MM.1S (cell line): ENCODE data around the gene NGRN.

ENCODE experiments used
- DNase-seq: peaks from one replicate; pipeline ENCODE4 v3.0.0-alpha.2; 2015
- H2AFZ ChIP-seq: fragments of 300-600 bp; sonication (generic); 2 replicates; pipeline ENCODE4 v1.6.0; 2016; ENCODE audit warnings: antibody characterized with exemption, low read length
- H3F3A ChIP-seq: fragments of 300-600 bp; sonication (generic); 2 replicates; pipeline ENCODE4 v1.6.1; 2016; ENCODE audit warnings: mild to moderate bottlenecking, antibody characterized with exemption, low read length, moderate library complexity, mixed read lengths; ENCODE audit not compliant: insufficient read depth
- H3K27ac ChIP-seq: fragments of 300-600 bp; sonication (generic); 2 replicates; pipeline ENCODE4 v1.5.1; 2016; ENCODE audit warnings: mild to moderate bottlenecking, low read length
- H3K27me3 ChIP-seq: fragments of 300-600 bp; sonication (generic); replicated peaks from 2 replicates; pipeline ENCODE4 v1.6.0; 2016; ENCODE audit warnings: low read length; ENCODE audit not compliant: insufficient read depth
- H3K36me3 ChIP-seq: fragments of 300-600 bp; sonication (generic); replicated peaks from 2 replicates; pipeline ENCODE4 v1.6.1; 2016; ENCODE audit warnings: mild to moderate bottlenecking, low read length, mixed read lengths; ENCODE audit not compliant: insufficient read depth
- H3K4me1 ChIP-seq: fragments of 300-600 bp; sonication (generic); 2 replicates; pipeline ENCODE4 v1.6.1; 2016; ENCODE audit warnings: low read length, mixed read lengths
- H3K4me2 ChIP-seq: fragments of 300-600 bp; sonication (generic); 2 replicates; pipeline ENCODE4 v1.6.0; 2016; ENCODE audit warnings: low read depth, low read length
- H3K4me3 ChIP-seq: fragments of 300-600 bp; sonication (generic); 2 replicates; pipeline ENCODE4 v1.5.1; 2016; ENCODE audit warnings: low read length, mixed read lengths
- H3K79me2 ChIP-seq: fragments of 300-600 bp; sonication (generic); 2 replicates; pipeline ENCODE4 v1.6.1; 2016; ENCODE audit warnings: mixed run types, low read length, mixed read lengths
- H3K9ac ChIP-seq: fragments of 300-600 bp; sonication (generic); 2 replicates; pipeline ENCODE4 v1.6.1; 2016; ENCODE audit warnings: low read length, mixed read lengths
- H3K9me2 ChIP-seq: fragments of 300-600 bp; sonication (generic); replicated peaks from 2 replicates; pipeline ENCODE4 v1.6.1; 2016; ENCODE audit warnings: mild to moderate bottlenecking, low read length, mixed read lengths; ENCODE audit not compliant: insufficient read depth
- H3K9me3 ChIP-seq: fragments of 300-600 bp; sonication (generic); replicated peaks from 2 replicates; pipeline ENCODE4 v1.6.1; 2016; ENCODE audit warnings: mild to moderate bottlenecking, low read length, mixed read lengths; ENCODE audit not compliant: insufficient read depth
- H4K20me1 ChIP-seq: fragments of 300-600 bp; sonication (generic); 2 replicates; pipeline ENCODE4 v1.6.1; 2016; ENCODE audit warnings: mild to moderate bottlenecking, low read length, moderate library complexity, mixed read lengths; ENCODE audit not compliant: insufficient read depth
- EZH2 ChIP-seq: fragments of 300-600 bp; sonication (generic); optimal IDR thresholded peaks from 2 replicates; pipeline ENCODE3; 2017; ENCODE audit warnings: low read depth, mild to moderate bottlenecking, antibody characterized with exemption, low read length, mixed read lengths
- EZH2phosphoT487 ChIP-seq: fragments of 300-600 bp; sonication (generic); IDR thresholded peaks from 2 replicates; pipeline ENCODE4 v1.6.1; 2018; ENCODE audit warnings: antibody characterized with exemption, low read length
- TF ChIP-seq, protein P1 (sequence below): fragments of 300-600 bp; sonication (generic); IDR thresholded peaks from 2 replicates; pipeline ENCODE4 v1.5.1; 2016; ENCODE audit warnings: antibody characterized with exemption, low read length, mixed read lengths

The NGRN gene

DNA sequence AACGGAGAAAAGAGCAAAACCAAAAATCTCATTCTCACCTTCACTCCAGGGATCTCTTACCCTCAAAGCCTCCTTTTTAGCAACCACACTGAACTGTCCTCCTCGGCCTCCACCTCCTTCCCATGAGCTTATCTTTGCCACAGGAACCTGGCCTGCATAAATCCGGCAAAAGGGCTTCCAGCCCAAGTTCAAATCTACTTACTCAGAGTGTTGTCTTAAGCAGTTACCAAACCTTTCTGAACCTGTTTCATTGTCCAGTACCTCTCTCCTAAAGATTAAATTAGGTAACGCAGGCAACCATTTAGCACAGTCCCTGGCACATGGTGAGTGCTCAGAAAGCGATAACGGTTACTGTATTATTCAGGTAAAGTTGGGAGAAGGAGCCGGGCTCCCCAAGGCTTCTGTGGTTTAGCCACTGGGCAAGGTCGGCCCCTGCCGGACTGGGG is 32.5 kb upstream of the NGRN start:
- peak overlapping the region; percentile 78; the same call in 1 of the 2 replicates for H3K27ac ChIP-seq

DNA sequence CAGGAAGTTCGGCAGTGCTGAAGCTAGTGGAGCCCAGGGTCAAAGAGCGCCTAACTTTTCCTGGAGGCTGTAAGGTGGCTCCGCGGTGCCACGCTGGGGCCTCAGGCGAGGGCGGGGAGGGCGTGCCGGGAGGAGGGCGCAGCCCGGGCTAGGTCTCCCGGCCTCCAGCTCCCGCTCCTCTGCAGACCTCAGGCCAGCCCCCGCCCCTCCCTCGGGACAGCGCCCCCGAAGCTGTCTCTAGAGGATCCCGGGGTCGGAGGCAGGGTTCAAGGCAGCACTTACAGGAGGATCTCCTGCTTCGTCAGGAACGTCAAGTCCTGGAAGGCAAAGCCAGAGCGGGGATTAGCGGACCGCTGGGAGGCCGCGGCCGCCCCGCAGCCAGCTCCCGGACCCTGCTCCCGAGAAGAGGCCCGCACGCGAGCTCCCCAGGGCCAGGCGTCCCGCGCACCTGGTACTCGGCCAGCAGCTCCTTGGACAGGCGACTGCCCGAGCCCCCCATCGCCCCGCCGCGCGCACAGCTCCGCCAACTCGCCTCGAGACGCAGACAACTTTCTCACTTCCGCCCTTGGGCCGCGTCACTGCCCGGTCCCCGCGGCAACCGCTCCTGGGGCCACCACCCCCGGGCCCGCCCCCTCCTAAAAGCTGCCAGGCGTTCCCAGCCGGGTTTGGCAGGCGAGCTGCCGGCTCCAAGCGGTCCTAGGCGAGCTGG is 31.9 kb upstream of the NGRN start, which contains the start of gene CIB1:
Gene CIB1, minus strand, starts transcription at position 555 of the 709 bp plus-strand sequence. Its CDS starts 56 bp downstream, at position 499.
- Histone ChIP-seq H3K27me3 (no peaks in the 10 kb centered on the region), H3K79me2 (peaks cover 11% of the 10 kb centered on the region), H3K4me3 (peak within 1 kb of the TSS; percentile 93), H3K36me3 (peaks cover 7% of the 10 kb centered on the region; the same call in 1 of the 2 replicates), H3K4me1 (peaks cover 7% of the 10 kb centered on the region), H2AFZ (peak within 1 kb of the TSS; percentile 95), H3K9me3 (no peaks in the 10 kb centered on the region), H4K20me1 (no peaks in the 10 kb centered on the region), H3K9ac (peak within 1 kb of the TSS; percentile 81), H3K27ac (peak within 1 kb of the TSS; percentile 78), H3K4me2 (peak within 1 kb of the TSS; percentile 91), H3F3A (peaks cover 18% of the 10 kb centered on the region), H3K9me2 (no peaks in the 10 kb centered on the region)
- DNase-seq = peak; percentile 98
- no peak for TF ChIP-seq EZH2phosphoT487

More for the DNA sequence above, 32.5 kb upstream of the NGRN start:
- H3K9ac ChIP-seq = peak overlapping the region; percentile 81
- H2AFZ ChIP-seq = peak overlapping the region; percentile 91
- H3K4me2 ChIP-seq = peak overlapping the region; percentile 91
- no peaks in the 10 kb centered on the region for H3K9me2 ChIP-seq
- no peaks in the 10 kb centered on the region for H4K20me1 ChIP-seq
- peak overlapping the region; percentile 93 for H3K4me3 ChIP-seq
- H3K27me3 ChIP-seq = no peaks in the 10 kb centered on the region
- peaks cover 9% of the 10 kb centered on the region; the same call in 1 of the 2 replicates for H3K36me3 ChIP-seq
- H3K9me3 ChIP-seq = no peaks in the 10 kb centered on the region
- TF ChIP-seq EZH2phosphoT487 = no peak
- TF ChIP-seq, protein P1, sequence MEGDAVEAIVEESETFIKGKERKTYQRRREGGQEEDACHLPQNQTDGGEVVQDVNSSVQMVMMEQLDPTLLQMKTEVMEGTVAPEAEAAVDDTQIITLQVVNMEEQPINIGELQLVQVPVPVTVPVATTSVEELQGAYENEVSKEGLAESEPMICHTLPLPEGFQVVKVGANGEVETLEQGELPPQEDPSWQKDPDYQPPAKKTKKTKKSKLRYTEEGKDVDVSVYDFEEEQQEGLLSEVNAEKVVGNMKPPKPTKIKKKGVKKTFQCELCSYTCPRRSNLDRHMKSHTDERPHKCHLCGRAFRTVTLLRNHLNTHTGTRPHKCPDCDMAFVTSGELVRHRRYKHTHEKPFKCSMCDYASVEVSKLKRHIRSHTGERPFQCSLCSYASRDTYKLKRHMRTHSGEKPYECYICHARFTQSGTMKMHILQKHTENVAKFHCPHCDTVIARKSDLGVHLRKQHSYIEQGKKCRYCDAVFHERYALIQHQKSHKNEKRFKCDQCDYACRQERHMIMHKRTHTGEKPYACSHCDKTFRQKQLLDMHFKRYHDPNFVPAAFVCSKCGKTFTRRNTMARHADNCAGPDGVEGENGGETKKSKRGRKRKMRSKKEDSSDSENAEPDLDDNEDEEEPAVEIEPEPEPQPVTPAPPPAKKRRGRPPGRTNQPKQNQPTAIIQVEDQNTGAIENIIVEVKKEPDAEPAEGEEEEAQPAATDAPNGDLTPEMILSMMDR = peak; percentile 48
- no peak for DNase-seq
- H3F3A ChIP-seq = peaks cover 18% of the 10 kb centered on the region
- H3K4me1 ChIP-seq = peaks cover 7% of the 10 kb centered on the region
- H3K79me2 ChIP-seq = peaks cover 11% of the 10 kb centered on the region

DNA sequence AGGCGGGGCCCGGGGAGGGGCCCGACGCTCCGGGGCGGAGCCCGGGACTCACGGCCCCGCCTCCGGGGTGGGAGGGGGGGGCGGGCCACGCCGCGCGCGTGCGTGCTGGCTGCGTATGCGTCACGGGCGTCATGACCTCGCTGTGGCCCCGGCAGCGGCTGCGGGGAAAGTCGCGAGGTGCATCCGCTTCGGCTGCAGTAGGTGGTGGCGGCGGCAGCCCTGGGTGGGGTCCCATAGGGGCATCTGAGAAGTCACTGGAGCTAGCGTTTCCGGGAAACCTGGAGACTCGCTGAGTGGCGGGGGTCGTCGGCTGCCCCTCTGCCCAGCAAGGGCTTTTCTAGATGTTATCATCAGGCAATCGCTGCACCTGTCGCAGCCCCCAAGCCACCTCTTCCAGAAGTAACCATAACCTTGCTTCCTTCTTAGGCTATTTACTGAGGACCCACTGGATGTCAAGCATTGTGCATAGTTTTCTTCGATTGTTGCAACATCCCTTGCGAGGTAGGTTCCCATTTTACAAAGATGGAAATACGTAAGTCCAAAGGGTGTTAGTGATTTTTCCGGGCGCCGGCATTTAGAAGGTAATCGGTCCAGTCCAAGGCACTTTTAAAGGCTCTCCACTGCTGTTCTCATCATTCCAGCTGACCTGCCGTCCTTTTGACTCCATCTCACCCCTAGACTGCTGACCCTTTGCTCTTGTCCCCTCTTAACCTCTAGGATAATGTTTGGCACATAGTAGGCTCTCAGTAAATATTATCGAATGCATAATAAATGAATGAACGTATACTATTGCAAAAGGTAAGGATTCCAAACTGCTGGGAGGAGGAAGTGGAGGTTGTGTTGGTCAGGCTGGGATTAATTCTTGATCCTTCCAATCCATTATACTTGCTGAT is 31.1 kb upstream of the NGRN start, which contains the start of gene GDPGP1:
Gene GDPGP1, plus strand, starts transcription at position 114 of the 893 bp plus-strand sequence. CDS start 6,700 bp downstream, outside the sequence.
- peaks cover 18% of the 10 kb centered on the region for H3F3A ChIP-seq
- H3K4me1 ChIP-seq = peaks cover 7% of the 10 kb centered on the region
- peak within 1 kb of the TSS; percentile 91 for H3K4me2 ChIP-seq

DNA sequence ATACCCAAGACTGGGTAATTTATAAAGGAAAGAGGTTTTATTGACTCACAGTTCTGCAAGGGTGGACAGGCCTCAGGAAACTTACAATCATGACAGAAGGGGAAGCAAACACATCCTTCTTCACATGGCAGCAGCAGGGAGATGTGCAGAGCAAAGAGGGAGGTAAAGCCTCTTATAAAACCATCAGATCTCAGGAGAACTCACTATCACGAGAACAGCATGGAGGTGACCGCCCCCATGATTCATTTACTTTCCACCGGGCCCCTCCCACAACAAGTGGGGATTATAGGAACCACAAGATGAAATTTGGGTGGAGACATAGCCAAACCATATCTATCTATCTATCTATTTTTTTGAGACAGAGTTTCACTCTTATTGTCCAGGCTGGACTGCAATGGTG is 26.1 kb upstream of the NGRN start:
- Histone ChIP-seq H3K9me2 (no peaks in the 10 kb centered on the region), H3K4me1 (no peaks in the 10 kb centered on the region)
- TF ChIP-seq EZH2phosphoT487 (no peak), EZH2 (no peak)
- TF ChIP-seq, protein P1 = no peak

More for the DNA sequence above, 31.1 kb upstream of the NGRN start, which contains the start of gene GDPGP1:
- no peaks in the 10 kb centered on the region for H4K20me1 ChIP-seq
- H3K36me3 ChIP-seq = 0 out of 2 replicates have a peak, but pooled peaks cover 3% of the 10 kb centered on the region
- peak within 1 kb of the TSS; percentile 93 for H3K4me3 ChIP-seq
- no peaks in the 10 kb centered on the region for H3K27me3 ChIP-seq
- peak within 1 kb of the TSS; percentile 81 for H3K9ac ChIP-seq
- H3K79me2 ChIP-seq = peaks cover 11% of the 10 kb centered on the region
- DNase-seq = no peak
- H2AFZ ChIP-seq = peak within 1 kb of the TSS; percentile 95
- H3K9me3 ChIP-seq = no peaks in the 10 kb centered on the region
- H3K27ac ChIP-seq = peak within 1 kb of the TSS; percentile 78
- no peak for TF ChIP-seq EZH2phosphoT487
- no peaks in the 10 kb centered on the region for H3K9me2 ChIP-seq

More for the DNA sequence above, 26.1 kb upstream of the NGRN start:
- Histone ChIP-seq H3K4me3 (no peak overlapping the region), H3K4me2 (no peak overlapping the region), H3F3A (peaks cover 6% of the 10 kb centered on the region; the same call in 1 of the 2 replicates), H3K79me2 (no peaks in the 10 kb centered on the region), H3K36me3 (no peaks in the 10 kb centered on the region), H2AFZ (no peak overlapping the region), H3K27me3 (no peaks in the 10 kb centered on the region), H3K27ac (no peak overlapping the region), H4K20me1 (no peaks in the 10 kb centered on the region), H3K9ac (no peak overlapping the region), H3K9me3 (no peaks in the 10 kb centered on the region)
- DNase-seq = no peak
